GM12878 (cell line): Measurements from ENCODE around the gene ERI2. TPM values are rescaled to one million over a fixed set of nuclear protein-coding genes. Genes with fewer than 3 reads are reported as not detected.

Experiments used
- ATAC-seq: fragments of 200-7000 bp; cut with Tn5 transposase; 3 replicates; pipeline ENCODE4 v1.9.1; 2020; ENCODE audit warnings: mild to moderate bottlenecking, moderate library complexity
- BruUV-seq: library from RNA; stranded (reverse); fragments of 400-500 nt; replicated peaks from 2 replicates; lab custom pipeline; 2021; lab: Mats Ljungman, UMichigan
- CTCF ChIA-PET: fragments of 300-600 bp; sonication (Branson Sonifier 250); formaldehyde crosslinking; extraction: SDS; loops from one replicate; lab custom pipeline; 2021; ENCODE audit warnings: inconsistent platforms; lab: Yijun Ruan, JAX
- POLR2A ChIA-PET: fragments of 350-600 bp; formaldehyde crosslinking; extraction: SDS; loops from one replicate; lab custom pipeline; 2021; ENCODE audit warnings: inconsistent platforms; lab: Charles Lee
- RAD21 ChIA-PET: fragments of 300-600 bp; sonication (Branson Sonifier 250); formaldehyde crosslinking; loops from one replicate; lab custom pipeline; 2023; ENCODE audit warnings: antibody characterized with exemption; ENCODE audit not compliant: unreplicated experiment; lab: Charles Lee
- SMC1A ChIA-PET: fragments of 300-600 bp; sonication (Branson Sonifier 250); formaldehyde crosslinking; loops from one replicate; lab custom pipeline; 2023; ENCODE audit not compliant: unreplicated experiment, uncharacterized antibody; lab: Charles Lee
- DNase-seq: peaks from one replicate; pipeline ENCODE4 v3.0.0-alpha.2; 2011; ENCODE audit warnings: low read depth, low spot score
- FAIRE-seq: peaks from 3 replicates; lab custom pipeline; 2011; peaks lifted over from hg19 to GRCh38; lab: Jason Lieb, UNC
- H2AFZ ChIP-seq: 2 replicates; pipeline ENCODE4 v1.6.0; 2011; ENCODE audit warnings: low read depth, low read length, control low read depth; ENCODE audit not compliant: control insufficient read depth
- H3K27ac ChIP-seq: 2 replicates; pipeline ENCODE4 v1.5.1; 2011; ENCODE audit warnings: control low read depth; ENCODE audit not compliant: control insufficient read depth, insufficient read depth
- H3K27me3 ChIP-seq, 2 experiments: replicated peaks in 1 of 2; 2 replicates each; pipeline versions ENCODE4 v1.6.0 to v1.6.1; 2011; ENCODE audit warnings: low read length in 1 of 2; ENCODE audit not compliant: control insufficient read depth in 2 of 2, insufficient read depth in 2 of 2
- H3K36me3 ChIP-seq, 2 experiments: 2 replicates each; pipeline ENCODE4 v1.5.1; 2011; ENCODE audit warnings: low read length in 1 of 2; ENCODE audit not compliant: control insufficient read depth in 2 of 2, insufficient read depth in 2 of 2
- H3K4me1 ChIP-seq: 2 replicates; pipeline ENCODE4 v1.6.1; 2011; ENCODE audit warnings: mild to moderate bottlenecking, low read length, moderate library complexity, mixed read lengths; ENCODE audit not compliant: control insufficient read depth, insufficient read depth
- H3K4me2 ChIP-seq: 2 replicates; pipeline ENCODE4 v1.6.0; 2011; ENCODE audit warnings: control low read depth; ENCODE audit not compliant: control insufficient read depth, insufficient read depth
- H3K4me3 ChIP-seq: fragments of 200-600 bp; sonication (generic); 2 replicates; pipeline ENCODE4 v1.5.1; 2016
- H3K79me2 ChIP-seq: 2 replicates; pipeline ENCODE4 v1.6.0; 2011; ENCODE audit warnings: low read length; ENCODE audit not compliant: control insufficient read depth, insufficient read depth
- H3K9ac ChIP-seq: 2 replicates; pipeline ENCODE4 v1.8.0; 2011; ENCODE audit warnings: low read length, control low read depth, mixed read lengths; ENCODE audit not compliant: control insufficient read depth, insufficient read depth
- H3K9me3 ChIP-seq: replicated peaks from 3 replicates; pipeline ENCODE4 v1.5.1; 2011; ENCODE audit warnings: mild to moderate bottlenecking, low read length; ENCODE audit not compliant: control insufficient read depth, insufficient read depth
- H4K20me1 ChIP-seq: 2 replicates; pipeline ENCODE4 v1.6.0; 2011; ENCODE audit not compliant: control insufficient read depth, insufficient read depth
- CBX3 ChIP-seq: fragments of 200-600 bp; sonication (generic); IDR thresholded peaks from 2 replicates; pipeline ENCODE4 v1.6.1; 2016; ENCODE audit warnings: low read depth, borderline replicate concordance
- CBX5 ChIP-seq: sonication (generic); IDR thresholded peaks from 2 replicates; pipeline ENCODE4 v1.6.1; 2016; ENCODE audit warnings: low read depth, moderate library complexity, mild to moderate bottlenecking, inconsistent platforms
- E4F1 ChIP-seq: fragments of 450-650 bp; IDR thresholded peaks from 2 replicates; pipeline ENCODE4 v1.6.1; 2018; ENCODE audit warnings: borderline replicate concordance, mild to moderate bottlenecking; ENCODE audit not compliant: partially characterized antibody
- FOXK2 ChIP-seq: fragments of 450-650 bp; IDR thresholded peaks from 2 replicates; pipeline ENCODE4 v1.6.1; 2017; ENCODE audit warnings: mild to moderate bottlenecking, moderate library complexity
- GABPA ChIP-seq: IDR thresholded peaks from 2 replicates; pipeline ENCODE4 v1.6.1; 2014; ENCODE audit warnings: antibody characterized with exemption, low read depth, mild to moderate bottlenecking, inconsistent platforms
- HDAC2 ChIP-seq: fragments of 200-600 bp; sonication (generic); IDR thresholded peaks from 2 replicates; pipeline ENCODE4 v1.6.1; 2017
- KAT2A ChIP-seq: conservative IDR thresholded peaks from 2 replicates; pipeline ENCODE4 v1.6.1; 2011; ENCODE audit warnings: low read depth, low read length; ENCODE audit not compliant: control insufficient read depth
- KLF5 ChIP-seq: fragments of 450-650 bp; IDR thresholded peaks from 2 replicates; pipeline ENCODE4 v1.6.1; 2014; ENCODE audit warnings: mild to moderate bottlenecking; ENCODE audit not compliant: partially characterized antibody
- MEF2A ChIP-seq: IDR thresholded peaks from 2 replicates; pipeline ENCODE4 v1.6.1; 2011; ENCODE audit warnings: low read depth, mild to moderate bottlenecking, low read length, moderate library complexity; ENCODE audit not compliant: insufficient read depth
- NRF1 ChIP-seq: conservative IDR thresholded peaks from 2 replicates; pipeline ENCODE4 v1.6.1; 2011; ENCODE audit warnings: mild to moderate bottlenecking, low read depth, low read length, improper control_type of control experiment
- RB1 ChIP-seq: fragments of 450-650 bp; formaldehyde crosslinking; IDR thresholded peaks from 2 replicates; pipeline ENCODE4 v1.6.1; 2017; ENCODE audit warnings: mild to moderate bottlenecking, borderline replicate concordance
- ZBTB40 ChIP-seq: fragments of 450-650 bp; IDR thresholded peaks from 2 replicates; pipeline ENCODE4 v1.6.1; 2016; ENCODE audit warnings: mild to moderate bottlenecking, moderate library complexity, borderline replicate concordance
- ZNF384 ChIP-seq: IDR thresholded peaks from 2 replicates; pipeline ENCODE4 v1.6.1; 2012; ENCODE audit warnings: low read depth, mild to moderate bottlenecking, low read length, improper control_type of control experiment, borderline replicate concordance
- WGBS: methylation state at CpG from one replicate; pipeline ENCODE4 v1.1.6; 2016; ENCODE audit warnings: low lambda C conversion rate; ENCODE audit not compliant: insufficient replicate concordance, insufficient coverage; ENCODE audit errors: missing lambda C conversion rate; 5-methylcytosine and 5-hydroxymethylcytosine counted together
- in situ Hi-C: fragments of 300-500 bp; cut with MboI; formaldehyde crosslinking; loops from 9 replicates; pipeline ENCODE4 v1.14.3; 2018; ENCODE audit warnings: mixed read lengths
- intact Hi-C: fragments of 100-400 bp; cut with micrococcal nuclease; formaldehyde crosslinking; loops from one replicate; pipeline ENCODE4 v1.14.2; 2022; ENCODE audit not compliant: unreplicated experiment
- polyA plus RNA-seq, 11 experiments: library from polyadenylated mRNA; depleted of rRNA in 4 of 11; unstranded in 6 of 11; stranded (reverse) in 5 of 11; fragments of >200 nt; fragmentation: Nextera tagmentation in 4 of 11; fragmentation: Illumina TruSeq in 1 of 11; extraction: Ambion mirVana in 4 of 11; extraction: Trizol in 1 of 11; gene quantifications; 1 replicate in 1 of 11; 2 replicates in 10 of 11; pipeline versions ENCODE4 v1.2.1 to v1.2.3, GENCODE V29; 2011 to 2016; ENCODE audit warnings: inconsistent platforms in 2 of 11, missing spikeins in 2 of 11, low read depth in 1 of 11
- total RNA-seq, 4 experiments: library from RNA; depleted of rRNA in 3 of 4; stranded (reverse); fragments of >200 nt in 3 of 4; fragmentation: Illumina TruSeq in 1 of 4; extraction: Trizol in 1 of 4; gene quantifications; 2 replicates each; pipeline versions ENCODE4 v1.2.1 to v1.2.3, GENCODE V29; 2013 to 2021

ERI2 gene
- total and polyA plus RNA-seq, 10 of the 15 experiments (the other 5 are each of a cell fraction or from before 2014, with no cell fraction given) = 7.7 to 35.5 (median 19.2) TPM

- POLR2A ChIA-PET = interaction anchor here (1.0 kb wide), 1 partner anchor 12 kb away, joined by 3 read pairs; no protein-coding TSS in a partner anchor
- BruUV-seq = no TSS peak
- Histone ChIP-seq H3K27me3 (no peaks in the 10 kb centered on the region), H3K4me2 (no peak overlapping the region), H3K79me2 (no peaks in the 10 kb centered on the region), H3K36me3 (no peaks in the 10 kb centered on the region), H2AFZ (no peak overlapping the region), H3K27ac (no peak overlapping the region), H3K9ac (no peak overlapping the region), H3K4me1 (no peaks in the 10 kb centered on the region), H3K9me3 (no peaks in the 10 kb centered on the region), H3K4me3 (no peak overlapping the region), H4K20me1 (no peaks in the 10 kb centered on the region)
- ATAC-seq (no peak), FAIRE-seq (no peak), DNase-seq (no peak)
- WGBS = 82% methylated on average over 5 of the region's 5 CpGs
- in situ Hi-C loops (no loop called here), intact Hi-C loops (no loop called here)
- CTCF ChIA-PET = interaction anchor here (1.9 kb wide), 1 partner anchor 8 kb away, joined by 7 read pairs; no protein-coding TSS in a partner anchor
- TF ChIP-seq CBX3 (no peak), GABPA (no peak), KLF5 (no peak), ZNF384 (no peak), KAT2A (no peak), NRF1 (no peak), HDAC2 (no peak), CBX5 (no peak), ZBTB40 (no peak), RB1 (no peak), FOXK2 (no peak), E4F1 (no peak), MEF2A (no peak)
- RAD21 ChIA-PET = no interaction called here
- SMC1A ChIA-PET = interaction anchor here (0.6 to 1.3 kb wide), 2 partner anchors 18 to 303 kb away, joined by 3 to 4 read pairs; no protein-coding TSS in a partner anchor
Observed at GRCh38 chr16:20791923-20792612, 14.2 kb downstream of the ERI2 start.
